Measurements from ENCODE around the gene TRIM38.

GRCh38 chr6:25973923-25974555 lies 11.4 kb downstream of the TRIM38 start:
- TF ChIP-seq CTCF (IDR thresholded peaks at IDR 0.05) (no peak), EP300 (IDR thresholded peaks at IDR 0.05) (no peak), POLR2A (IDR thresholded peaks at IDR 0.05) (no peak), POLR2AphosphoS5 (IDR thresholded peaks at IDR 0.05) (no peak)

Measured in sigmoid colon (tissue), 4 donors.